GM12878 (cell line): ENCODE data around the gene ASAP3.

Experiments used
- BHLHE40 ChIP-seq, 2 experiments: fragments of 450-650 bp in 1 of 2; IDR thresholded peaks; 2 replicates each; pipeline ENCODE4 v1.6.1; 2011 to 2017; ENCODE audit warnings: low read depth in 2 of 2, borderline replicate concordance in 1 of 2, improper control_type of control experiment in 1 of 2, low read length in 1 of 2, mild to moderate bottlenecking in 1 of 2
- EP300 ChIP-seq, 2 experiments: fragments of 150-350 bp in 1 of 2; IDR thresholded peaks; 2 replicates each; pipeline ENCODE4 v1.6.1; 2011 to 2012; ENCODE audit warnings: low read depth in 2 of 2, low read length in 2 of 2, borderline replicate concordance in 1 of 2, improper control_type of control experiment in 1 of 2, inconsistent platforms in 1 of 2; ENCODE audit not compliant: control insufficient read depth in 1 of 2
- EZH2 ChIP-seq: IDR thresholded peaks from 2 replicates; pipeline ENCODE4 v1.6.1; 2012; ENCODE audit warnings: low read depth, mild to moderate bottlenecking, control low read depth, inconsistent platforms, low read length, borderline replicate concordance; ENCODE audit not compliant: control insufficient read depth
- JUND ChIP-seq: IDR thresholded peaks from 2 replicates; pipeline ENCODE4 v1.6.1; 2012; ENCODE audit warnings: low read depth, mild to moderate bottlenecking, low read length, improper control_type of control experiment, moderate library complexity
- POLR2A ChIP-seq: IDR thresholded peaks from 2 replicates; pipeline ENCODE4 v1.6.1; 2011; ENCODE audit warnings: low read depth, mild to moderate bottlenecking, low read length
- SMC3 ChIP-seq: IDR thresholded peaks from 2 replicates; pipeline ENCODE4 v1.6.1; 2011; ENCODE audit warnings: low read length, improper control_type of control experiment, borderline replicate concordance
- ZBED1 ChIP-seq: IDR thresholded peaks from 2 replicates; pipeline ENCODE4 v1.6.1; 2016; ENCODE audit warnings: borderline replicate concordance
- ZNF384 ChIP-seq: IDR thresholded peaks from 2 replicates; pipeline ENCODE4 v1.6.1; 2012; ENCODE audit warnings: low read depth, mild to moderate bottlenecking, low read length, improper control_type of control experiment, borderline replicate concordance
- TF ChIP-seq, protein P1 (sequence below), 3 experiments: IDR thresholded peaks in 2 of 3; conservative IDR thresholded peaks in 1 of 3; 2 replicates each; pipeline ENCODE4 v1.5.1; 2011; ENCODE audit warnings: low read depth in 3 of 3, low read length in 3 of 3, mild to moderate bottlenecking in 3 of 3, control low read depth in 2 of 3, moderate library complexity in 2 of 3, inconsistent platforms in 1 of 3, mixed read lengths in 1 of 3; ENCODE audit not compliant: control insufficient read depth in 2 of 3, insufficient read depth in 1 of 3; ENCODE audit errors: extremely low read depth in 1 of 3
- TF ChIP-seq, protein P2 (sequence below): IDR thresholded peaks from 2 replicates; pipeline ENCODE4 v1.6.1; 2012; ENCODE audit warnings: mild to moderate bottlenecking, low read depth, low read length
- TF ChIP-seq, protein P3 (sequence below): IDR thresholded peaks from 2 replicates; pipeline ENCODE4 v1.6.1; 2012; ENCODE audit warnings: low read depth, low read length, improper control_type of control experiment
- TF ChIP-seq, protein P4 (sequence below): IDR thresholded peaks from 2 replicates; pipeline ENCODE4 v1.6.1; 2011; ENCODE audit warnings: low read depth, low read length, improper control_type of control experiment, borderline replicate concordance
- TF ChIP-seq, protein P5 (sequence below): IDR thresholded peaks from 2 replicates; pipeline ENCODE4 v1.6.1; 2012; ENCODE audit warnings: improper control_type of control experiment, low read depth, low read length; ENCODE audit not compliant: insufficient replicate concordance

DNA sequence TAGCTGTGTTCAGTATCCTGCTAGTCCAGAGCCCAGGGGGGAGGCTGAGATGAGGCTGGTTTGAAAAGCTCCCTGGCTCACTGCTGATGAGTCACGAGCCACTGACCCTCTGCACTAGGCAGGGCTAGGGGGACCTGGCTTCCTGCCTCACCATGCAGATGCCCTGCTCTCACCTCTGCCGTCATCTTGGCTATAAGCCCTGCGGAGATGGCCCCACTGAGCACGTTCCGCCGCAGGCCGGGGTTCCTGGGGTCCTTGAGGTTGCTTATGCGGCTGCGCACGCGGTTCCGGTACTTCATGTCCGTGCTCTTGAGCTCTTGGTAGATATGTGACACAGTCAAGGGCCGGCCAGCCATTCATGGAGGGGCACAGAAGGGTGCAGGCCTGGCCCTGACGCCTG lies 90.3 kb downstream of the ASAP3 start:
- no peak for TF ChIP-seq ZBED1
- TF ChIP-seq POLR2A = no peak
- TF ChIP-seq, protein P1, sequence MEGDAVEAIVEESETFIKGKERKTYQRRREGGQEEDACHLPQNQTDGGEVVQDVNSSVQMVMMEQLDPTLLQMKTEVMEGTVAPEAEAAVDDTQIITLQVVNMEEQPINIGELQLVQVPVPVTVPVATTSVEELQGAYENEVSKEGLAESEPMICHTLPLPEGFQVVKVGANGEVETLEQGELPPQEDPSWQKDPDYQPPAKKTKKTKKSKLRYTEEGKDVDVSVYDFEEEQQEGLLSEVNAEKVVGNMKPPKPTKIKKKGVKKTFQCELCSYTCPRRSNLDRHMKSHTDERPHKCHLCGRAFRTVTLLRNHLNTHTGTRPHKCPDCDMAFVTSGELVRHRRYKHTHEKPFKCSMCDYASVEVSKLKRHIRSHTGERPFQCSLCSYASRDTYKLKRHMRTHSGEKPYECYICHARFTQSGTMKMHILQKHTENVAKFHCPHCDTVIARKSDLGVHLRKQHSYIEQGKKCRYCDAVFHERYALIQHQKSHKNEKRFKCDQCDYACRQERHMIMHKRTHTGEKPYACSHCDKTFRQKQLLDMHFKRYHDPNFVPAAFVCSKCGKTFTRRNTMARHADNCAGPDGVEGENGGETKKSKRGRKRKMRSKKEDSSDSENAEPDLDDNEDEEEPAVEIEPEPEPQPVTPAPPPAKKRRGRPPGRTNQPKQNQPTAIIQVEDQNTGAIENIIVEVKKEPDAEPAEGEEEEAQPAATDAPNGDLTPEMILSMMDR (IDR thresholded peaks at IDR 0.05 in 2 of 3, conservative IDR thresholded peaks at IDR 0.05 in 1 of 3; ENCODE audit: control insufficient read depth in 2 of 3, extremely low read depth in 1 of 3, insufficient read depth in 1 of 3, low read depth in 3 of 3, low read length in 3 of 3) = no peak
- TF ChIP-seq BHLHE40 (IDR thresholded peaks at IDR 0.05; ENCODE audit: borderline replicate concordance in 1 of 2, low read depth in 2 of 2, low read length in 1 of 2) = no peak
- TF ChIP-seq, protein P2, sequence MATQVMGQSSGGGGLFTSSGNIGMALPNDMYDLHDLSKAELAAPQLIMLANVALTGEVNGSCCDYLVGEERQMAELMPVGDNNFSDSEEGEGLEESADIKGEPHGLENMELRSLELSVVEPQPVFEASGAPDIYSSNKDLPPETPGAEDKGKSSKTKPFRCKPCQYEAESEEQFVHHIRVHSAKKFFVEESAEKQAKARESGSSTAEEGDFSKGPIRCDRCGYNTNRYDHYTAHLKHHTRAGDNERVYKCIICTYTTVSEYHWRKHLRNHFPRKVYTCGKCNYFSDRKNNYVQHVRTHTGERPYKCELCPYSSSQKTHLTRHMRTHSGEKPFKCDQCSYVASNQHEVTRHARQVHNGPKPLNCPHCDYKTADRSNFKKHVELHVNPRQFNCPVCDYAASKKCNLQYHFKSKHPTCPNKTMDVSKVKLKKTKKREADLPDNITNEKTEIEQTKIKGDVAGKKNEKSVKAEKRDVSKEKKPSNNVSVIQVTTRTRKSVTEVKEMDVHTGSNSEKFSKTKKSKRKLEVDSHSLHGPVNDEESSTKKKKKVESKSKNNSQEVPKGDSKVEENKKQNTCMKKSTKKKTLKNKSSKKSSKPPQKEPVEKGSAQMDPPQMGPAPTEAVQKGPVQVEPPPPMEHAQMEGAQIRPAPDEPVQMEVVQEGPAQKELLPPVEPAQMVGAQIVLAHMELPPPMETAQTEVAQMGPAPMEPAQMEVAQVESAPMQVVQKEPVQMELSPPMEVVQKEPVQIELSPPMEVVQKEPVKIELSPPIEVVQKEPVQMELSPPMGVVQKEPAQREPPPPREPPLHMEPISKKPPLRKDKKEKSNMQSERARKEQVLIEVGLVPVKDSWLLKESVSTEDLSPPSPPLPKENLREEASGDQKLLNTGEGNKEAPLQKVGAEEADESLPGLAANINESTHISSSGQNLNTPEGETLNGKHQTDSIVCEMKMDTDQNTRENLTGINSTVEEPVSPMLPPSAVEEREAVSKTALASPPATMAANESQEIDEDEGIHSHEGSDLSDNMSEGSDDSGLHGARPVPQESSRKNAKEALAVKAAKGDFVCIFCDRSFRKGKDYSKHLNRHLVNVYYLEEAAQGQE = no peak
- TF ChIP-seq, protein P3, sequence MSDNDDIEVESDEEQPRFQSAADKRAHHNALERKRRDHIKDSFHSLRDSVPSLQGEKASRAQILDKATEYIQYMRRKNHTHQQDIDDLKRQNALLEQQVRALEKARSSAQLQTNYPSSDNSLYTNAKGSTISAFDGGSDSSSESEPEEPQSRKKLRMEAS = no peak
- TF ChIP-seq, protein P4, sequence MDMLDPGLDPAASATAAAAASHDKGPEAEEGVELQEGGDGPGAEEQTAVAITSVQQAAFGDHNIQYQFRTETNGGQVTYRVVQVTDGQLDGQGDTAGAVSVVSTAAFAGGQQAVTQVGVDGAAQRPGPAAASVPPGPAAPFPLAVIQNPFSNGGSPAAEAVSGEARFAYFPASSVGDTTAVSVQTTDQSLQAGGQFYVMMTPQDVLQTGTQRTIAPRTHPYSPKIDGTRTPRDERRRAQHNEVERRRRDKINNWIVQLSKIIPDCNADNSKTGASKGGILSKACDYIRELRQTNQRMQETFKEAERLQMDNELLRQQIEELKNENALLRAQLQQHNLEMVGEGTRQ = no peak
- TF ChIP-seq EZH2 = no peak
- no peak for TF ChIP-seq EP300 (IDR thresholded peaks at IDR 0.05; ENCODE audit: borderline replicate concordance in 1 of 2, control insufficient read depth in 1 of 2, low read depth in 2 of 2, low read length in 2 of 2)
- TF ChIP-seq JUND = no peak
- TF ChIP-seq, protein P5, sequence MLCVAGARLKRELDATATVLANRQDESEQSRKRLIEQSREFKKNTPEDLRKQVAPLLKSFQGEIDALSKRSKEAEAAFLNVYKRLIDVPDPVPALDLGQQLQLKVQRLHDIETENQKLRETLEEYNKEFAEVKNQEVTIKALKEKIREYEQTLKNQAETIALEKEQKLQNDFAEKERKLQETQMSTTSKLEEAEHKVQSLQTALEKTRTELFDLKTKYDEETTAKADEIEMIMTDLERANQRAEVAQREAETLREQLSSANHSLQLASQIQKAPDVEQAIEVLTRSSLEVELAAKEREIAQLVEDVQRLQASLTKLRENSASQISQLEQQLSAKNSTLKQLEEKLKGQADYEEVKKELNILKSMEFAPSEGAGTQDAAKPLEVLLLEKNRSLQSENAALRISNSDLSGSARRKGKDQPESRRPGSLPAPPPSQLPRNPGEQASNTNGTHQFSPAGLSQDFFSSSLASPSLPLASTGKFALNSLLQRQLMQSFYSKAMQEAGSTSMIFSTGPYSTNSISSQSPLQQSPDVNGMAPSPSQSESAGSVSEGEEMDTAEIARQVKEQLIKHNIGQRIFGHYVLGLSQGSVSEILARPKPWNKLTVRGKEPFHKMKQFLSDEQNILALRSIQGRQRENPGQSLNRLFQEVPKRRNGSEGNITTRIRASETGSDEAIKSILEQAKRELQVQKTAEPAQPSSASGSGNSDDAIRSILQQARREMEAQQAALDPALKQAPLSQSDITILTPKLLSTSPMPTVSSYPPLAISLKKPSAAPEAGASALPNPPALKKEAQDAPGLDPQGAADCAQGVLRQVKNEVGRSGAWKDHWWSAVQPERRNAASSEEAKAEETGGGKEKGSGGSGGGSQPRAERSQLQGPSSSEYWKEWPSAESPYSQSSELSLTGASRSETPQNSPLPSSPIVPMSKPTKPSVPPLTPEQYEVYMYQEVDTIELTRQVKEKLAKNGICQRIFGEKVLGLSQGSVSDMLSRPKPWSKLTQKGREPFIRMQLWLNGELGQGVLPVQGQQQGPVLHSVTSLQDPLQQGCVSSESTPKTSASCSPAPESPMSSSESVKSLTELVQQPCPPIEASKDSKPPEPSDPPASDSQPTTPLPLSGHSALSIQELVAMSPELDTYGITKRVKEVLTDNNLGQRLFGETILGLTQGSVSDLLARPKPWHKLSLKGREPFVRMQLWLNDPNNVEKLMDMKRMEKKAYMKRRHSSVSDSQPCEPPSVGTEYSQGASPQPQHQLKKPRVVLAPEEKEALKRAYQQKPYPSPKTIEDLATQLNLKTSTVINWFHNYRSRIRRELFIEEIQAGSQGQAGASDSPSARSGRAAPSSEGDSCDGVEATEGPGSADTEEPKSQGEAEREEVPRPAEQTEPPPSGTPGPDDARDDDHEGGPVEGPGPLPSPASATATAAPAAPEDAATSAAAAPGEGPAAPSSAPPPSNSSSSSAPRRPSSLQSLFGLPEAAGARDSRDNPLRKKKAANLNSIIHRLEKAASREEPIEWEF = no peak
- TF ChIP-seq ZNF384 = no peak
- TF ChIP-seq SMC3 = no peak
